Glutamatergic neuron (in vitro differentiated cells): ENCODE data around the gene KIRREL3. TPM values are rescaled to one million over a fixed set of nuclear protein-coding genes. Genes with fewer than 3 reads are reported as not detected.

Experiments
- DNase-seq: peaks from one replicate; pipeline ENCODE4 v3.0.0; 2022
- H3K27ac Mint-ChIP-seq: one replicate; pipeline ENCODE4 v1.8.0; 2020; ENCODE audit warnings: mild to moderate bottlenecking, mixed read lengths, inconsistent platforms; ENCODE audit not compliant: unreplicated experiment
- H3K27me3 Mint-ChIP-seq: one replicate; pipeline ENCODE4 v1.8.0; 2020; ENCODE audit warnings: mild to moderate bottlenecking, moderate library complexity, mixed read lengths, inconsistent platforms; ENCODE audit not compliant: unreplicated experiment
- H3K36me3 Mint-ChIP-seq: one replicate; pipeline ENCODE4 v1.8.0; 2020; ENCODE audit warnings: mild to moderate bottlenecking, mixed read lengths, inconsistent platforms; ENCODE audit not compliant: unreplicated experiment
- H3K4me1 Mint-ChIP-seq: one replicate; pipeline ENCODE4 v1.8.0; 2020; ENCODE audit warnings: mild to moderate bottlenecking, low read depth, mixed read lengths, inconsistent platforms; ENCODE audit not compliant: unreplicated experiment
- H3K4me3 Mint-ChIP-seq: one replicate; pipeline ENCODE4 v1.8.0; 2020; ENCODE audit warnings: mild to moderate bottlenecking, mixed read lengths, inconsistent platforms; ENCODE audit not compliant: unreplicated experiment
- H3K9me3 Mint-ChIP-seq: one replicate; pipeline ENCODE4 v1.8.0; 2020; ENCODE audit warnings: mild to moderate bottlenecking, moderate library complexity, mixed read lengths, inconsistent platforms; ENCODE audit not compliant: unreplicated experiment
- CTCF ChIP-seq: fragments of 200-600 bp; sonication (generic); IDR thresholded peaks from one replicate; pipeline ENCODE4 v1.5.0; 2021; ENCODE audit not compliant: partially characterized antibody, unreplicated experiment
- total RNA-seq: library from RNA; stranded (reverse); fragmentation: NEBNext Ultra II Directional; extraction: Animal tissue kit (Norgen Biotek cat#: 25700); gene quantifications from one replicate; pipeline ENCODE4 v1.2.1, GENCODE V29; 2021; ENCODE audit not compliant: unreplicated experiment

Gene KIRREL3
- total RNA-seq, 1 donor from 2014 or later, result 25.3 TPM

- H3K27me3 Mint-ChIP-seq, result peaks cover 7% of the 10 kb centered on the region
- no peak for DNase-seq
- no peak overlapping the region for H3K4me3 Mint-ChIP-seq
- H3K4me1 Mint-ChIP-seq, result peaks cover 24% of the 10 kb centered on the region
- H3K27ac Mint-ChIP-seq, result no peak overlapping the region
- peaks cover 4% of the 10 kb centered on the region for H3K9me3 Mint-ChIP-seq
- no peak for TF ChIP-seq CTCF
- H3K36me3 Mint-ChIP-seq, result no peaks in the 10 kb centered on the region
Measured at GRCh38 chr11:126821827-126822226, 178.7 kb downstream of the KIRREL3 start.

DNA sequence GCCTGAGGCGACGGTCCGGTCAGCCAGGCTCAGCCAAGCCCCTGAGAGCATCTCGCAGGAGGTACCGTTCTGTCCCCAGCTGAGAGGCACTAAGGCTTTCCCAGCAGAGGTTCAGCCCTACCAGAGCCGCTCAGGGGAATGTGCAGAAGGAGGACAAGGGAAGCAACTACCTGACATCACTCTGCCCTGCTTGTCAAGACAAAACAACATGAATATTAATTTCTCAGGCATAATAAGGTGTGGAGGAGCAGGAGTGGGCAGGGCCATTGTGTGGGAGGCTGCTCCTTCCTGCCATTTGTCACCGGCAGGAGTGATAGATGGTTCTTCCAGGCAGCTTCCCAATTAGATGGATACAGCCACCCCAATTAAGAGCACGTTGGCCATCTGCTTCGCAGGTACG, 181.4 kb downstream of the KIRREL3 start:
- Mint-ChIP-seq H3K36me3 (no peaks in the 10 kb centered on the region), H3K27ac (no peak overlapping the region), H3K4me1 (peaks cover 26% of the 10 kb centered on the region), H3K27me3 (peaks cover 3% of the 10 kb centered on the region), H3K9me3 (peaks cover 4% of the 10 kb centered on the region), H3K4me3 (no peak overlapping the region)
- no peak for DNase-seq
- TF ChIP-seq CTCF, result no peak

GRCh38 chr11:126817523-126818450, 182.8 kb downstream of the KIRREL3 start:
- no peak for TF ChIP-seq CTCF
- peaks cover 4% of the 10 kb centered on the region for H3K27me3 Mint-ChIP-seq
- peaks cover 2% of the 10 kb centered on the region for H3K9me3 Mint-ChIP-seq

GRCh38 chr11:126817096-126817495, 183.5 kb downstream of the KIRREL3 start:
- H3K27me3 Mint-ChIP-seq, result peaks cover 3% of the 10 kb centered on the region
- no peak overlapping the region for H3K4me3 Mint-ChIP-seq
- no peak for DNase-seq
- no peak overlapping the region for H3K27ac Mint-ChIP-seq
- peaks cover 16% of the 10 kb centered on the region for H3K4me1 Mint-ChIP-seq
- no peak for TF ChIP-seq CTCF
- H3K36me3 Mint-ChIP-seq, result no peaks in the 10 kb centered on the region
- peaks cover 2% of the 10 kb centered on the region for H3K9me3 Mint-ChIP-seq

More at GRCh38 chr11:126817523-126818450, 182.8 kb downstream of the KIRREL3 start:
- Mint-ChIP-seq H3K36me3 (no peaks in the 10 kb centered on the region), H3K27ac (no peak overlapping the region), H3K4me1 (peaks cover 16% of the 10 kb centered on the region), H3K4me3 (no peak overlapping the region)
- DNase-seq, result no peak

DNA sequence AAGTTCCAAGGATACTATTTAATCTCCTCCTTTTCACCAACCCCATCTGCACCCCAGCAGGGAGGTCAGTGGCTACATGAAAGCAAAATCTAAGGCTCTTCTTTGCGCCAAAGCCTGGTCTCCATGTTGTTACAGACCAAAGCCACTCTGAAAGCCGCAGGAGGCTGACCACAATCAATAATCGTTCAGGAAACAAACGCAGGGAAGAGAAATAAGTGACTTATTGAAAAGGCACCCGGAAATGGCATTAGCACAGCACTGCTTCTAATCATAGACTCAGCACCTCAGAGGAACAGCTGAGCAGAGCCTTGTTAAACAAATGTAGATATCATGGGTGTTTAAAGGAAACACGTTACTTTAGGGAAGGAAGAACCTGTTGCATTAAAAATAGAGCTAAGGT, 183.9 kb downstream of the KIRREL3 start:
- Mint-ChIP-seq H3K27ac (no peak overlapping the region), H3K4me1 (peaks cover 16% of the 10 kb centered on the region)

More for the DNA sequence above, 183.9 kb downstream of the KIRREL3 start:
- no peak for TF ChIP-seq CTCF
- Mint-ChIP-seq H3K27me3 (peaks cover 3% of the 10 kb centered on the region), H3K9me3 (peaks cover 2% of the 10 kb centered on the region), H3K4me3 (peak overlapping the region; percentile 5), H3K36me3 (no peaks in the 10 kb centered on the region)
- no peak for DNase-seq
